Esophagus muscularis mucosa (tissue), 4 donors: ENCODE measurements around the gene GATA6. TPM values are rescaled to one million over a fixed set of nuclear protein-coding genes. Genes with fewer than 3 reads are reported as not detected.

ENCODE experiments used
- DNase-seq: peaks from one replicate; pipeline ENCODE4 v3.0.0-alpha.2; 2017; ENCODE audit errors: extremely low spot score
- H3K27ac ChIP-seq, 4 donors: fragments of 200-600 bp; sonication (generic); replicated peaks in 1 of 4; 1 replicate in 3 of 4; 2 replicates in 1 of 4; pipeline ENCODE4 v1.5.1; 2016 to 2019; ENCODE audit warnings: mild to moderate bottlenecking in 1 of 4
- H3K27me3 ChIP-seq, 4 donors: fragments of 200-600 bp; sonication (generic); one replicate each; pipeline versions ENCODE4 v1.5.1 to v1.6.0; 2016 to 2019
- H3K36me3 ChIP-seq, 4 donors: fragments of 200-600 bp; sonication (generic); one replicate each; pipeline ENCODE4 v1.5.1; 2016 to 2019
- H3K4me1 ChIP-seq, 4 donors: fragments of 200-600 bp; sonication (generic); one replicate each; pipeline ENCODE4 v1.5.1; 2016 to 2019
- H3K4me3 ChIP-seq, 4 donors: fragments of 200-600 bp; sonication (generic); 1 replicate in 2 of 4; 2 replicates in 2 of 4; pipeline ENCODE4 v1.5.1; 2016 to 2019; ENCODE audit warnings: mild to moderate bottlenecking in 4 of 4, moderate library complexity in 1 of 4
- H3K9me3 ChIP-seq, 4 donors: fragments of 200-600 bp; sonication (generic); 1 replicate in 3 of 4; 2 replicates in 1 of 4; pipeline ENCODE4 v1.5.1; 2016 to 2019
- EP300 ChIP-seq: sonication (generic); formaldehyde crosslinking; IDR thresholded peaks from one replicate; pipeline ENCODE4 v1.6.1; 2017; ENCODE audit warnings: antibody characterized with exemption
- POLR2A ChIP-seq: fragments of 450-650 bp; IDR thresholded peaks from one replicate; pipeline ENCODE4 v1.6.1; 2017; ENCODE audit warnings: antibody characterized with exemption, moderate library complexity, mild to moderate bottlenecking, low read depth
- POLR2AphosphoS5 ChIP-seq, 2 donors: sonication (generic); formaldehyde crosslinking; IDR thresholded peaks; one replicate each; pipeline ENCODE4 v1.6.1; 2017; ENCODE audit warnings: antibody characterized with exemption in 2 of 2
- WGBS: methylation state at CpG from one replicate; pipeline ENCODE4 v1.1.5; 2018; 5-methylcytosine and 5-hydroxymethylcytosine counted together
- intact Hi-C: fragments of 100-400 bp; cut with DNase I; formaldehyde crosslinking; loops from one replicate; pipeline ENCODE4 v1.15.1; 2023
- total RNA-seq, 4 donors: library from RNA; depleted of rRNA; stranded (reverse); fragments of >200 nt; gene quantifications; one replicate each; pipeline versions ENCODE4 v1.1.0 to v1.2.1, GENCODE V29; 2016
- TF ChIP-seq, protein P1 (sequence below), 3 experiments: fragments of 200-600 bp in 2 of 3; fragments of 450-650 bp in 1 of 3; sonication (generic) in 2 of 3; IDR thresholded peaks; one replicate each; pipeline ENCODE4 v1.5.1; 2017 to 2019; ENCODE audit warnings: antibody characterized with exemption in 3 of 3, mild to moderate bottlenecking in 2 of 3, moderate library complexity in 1 of 3

Gene GATA6
- total RNA-seq, 4 donors from 2014 or later = 6.6 to 35.5 (median 12.5) TPM

DNA sequence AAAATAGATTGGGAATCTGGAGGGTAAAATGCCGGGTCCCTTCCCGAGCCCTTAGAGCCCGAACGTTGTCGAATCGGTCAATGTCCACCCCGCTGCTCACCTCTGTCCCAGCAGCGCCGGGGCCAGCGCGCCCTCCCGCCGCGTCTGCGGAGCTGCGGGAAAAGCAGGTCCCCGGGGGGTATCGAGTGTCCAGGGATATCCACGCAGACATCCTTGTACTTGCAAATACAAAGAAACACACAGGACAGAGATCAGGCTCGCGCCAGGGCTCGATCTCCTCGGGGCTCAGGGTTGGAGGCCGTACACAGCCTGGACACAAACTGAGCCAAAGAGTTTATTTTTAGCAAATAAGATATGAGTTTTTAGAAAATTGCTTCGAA, 2.3 kb upstream of the GATA6 start:
- Histone ChIP-seq H3K4me1 (peaks cover 13 to 72% (median 58%) of the 10 kb centered on the region in 4 donors), H3K27me3 (peaks cover 0 to 98% (median 49%) of the 10 kb centered on the region in 4 donors), H3K27ac (no peak overlapping the region), H3K36me3 (peaks cover 0 to 7% (median 0%) of the 10 kb centered on the region in 4 donors), H3K4me3 (peak overlapping the region in 1 of 4 donors; percentile 18), H3K9me3 (no peaks in the 10 kb centered on the region)
- TF ChIP-seq POLR2AphosphoS5 (IDR thresholded peaks at IDR 0.05) = no peak
- TF ChIP-seq, protein P1, sequence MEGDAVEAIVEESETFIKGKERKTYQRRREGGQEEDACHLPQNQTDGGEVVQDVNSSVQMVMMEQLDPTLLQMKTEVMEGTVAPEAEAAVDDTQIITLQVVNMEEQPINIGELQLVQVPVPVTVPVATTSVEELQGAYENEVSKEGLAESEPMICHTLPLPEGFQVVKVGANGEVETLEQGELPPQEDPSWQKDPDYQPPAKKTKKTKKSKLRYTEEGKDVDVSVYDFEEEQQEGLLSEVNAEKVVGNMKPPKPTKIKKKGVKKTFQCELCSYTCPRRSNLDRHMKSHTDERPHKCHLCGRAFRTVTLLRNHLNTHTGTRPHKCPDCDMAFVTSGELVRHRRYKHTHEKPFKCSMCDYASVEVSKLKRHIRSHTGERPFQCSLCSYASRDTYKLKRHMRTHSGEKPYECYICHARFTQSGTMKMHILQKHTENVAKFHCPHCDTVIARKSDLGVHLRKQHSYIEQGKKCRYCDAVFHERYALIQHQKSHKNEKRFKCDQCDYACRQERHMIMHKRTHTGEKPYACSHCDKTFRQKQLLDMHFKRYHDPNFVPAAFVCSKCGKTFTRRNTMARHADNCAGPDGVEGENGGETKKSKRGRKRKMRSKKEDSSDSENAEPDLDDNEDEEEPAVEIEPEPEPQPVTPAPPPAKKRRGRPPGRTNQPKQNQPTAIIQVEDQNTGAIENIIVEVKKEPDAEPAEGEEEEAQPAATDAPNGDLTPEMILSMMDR (IDR thresholded peaks at IDR 0.05) = no peak
- TF ChIP-seq EP300 = no peak
- no peak for TF ChIP-seq POLR2A
- intact Hi-C loops = loop anchor here (10.0 kb wide), 1 partner anchor 208 kb away; no protein-coding TSS in a partner anchor
- 21% methylated on average over 25 of the region's 25 CpGs for WGBS
- no peak for DNase-seq

DNA sequence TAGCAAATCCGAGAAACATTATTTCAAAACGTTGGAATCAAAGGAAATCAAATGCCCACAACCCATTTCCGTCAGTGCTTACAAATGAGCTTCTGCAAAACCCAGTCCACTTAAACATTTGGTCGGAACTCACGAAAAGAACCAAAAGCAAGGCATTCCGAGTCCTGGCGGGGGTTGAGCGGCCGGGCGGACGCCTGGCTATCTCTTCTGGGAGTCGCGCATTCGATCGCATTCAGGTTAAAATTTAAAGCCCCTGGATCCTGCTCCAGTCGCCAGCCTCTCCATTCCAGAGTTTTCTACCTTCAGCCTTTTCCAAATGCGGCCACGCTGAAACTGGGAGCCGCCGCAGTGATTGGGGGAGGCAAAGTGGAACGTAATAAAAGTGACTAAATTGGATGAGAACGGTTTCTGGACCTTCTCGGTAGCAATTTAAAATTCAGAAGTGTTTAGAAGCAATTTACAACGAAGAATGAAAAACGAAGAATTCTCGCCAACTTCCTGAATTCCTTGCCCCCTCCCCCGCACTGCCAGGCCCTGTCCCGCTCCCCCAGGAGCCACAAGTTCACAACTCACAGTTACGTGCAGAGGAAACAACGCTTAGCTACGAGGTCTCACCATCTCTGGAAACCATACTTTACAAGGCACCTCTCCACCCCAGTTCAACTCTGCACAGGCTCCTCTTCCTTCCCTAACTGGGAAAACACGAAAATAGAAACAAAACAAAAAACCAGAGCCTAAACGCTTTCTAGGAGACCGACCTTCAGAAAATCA, 1.7 kb upstream of the GATA6 start:
- TF ChIP-seq POLR2A = no peak
- no peak for TF ChIP-seq EP300
- TF ChIP-seq, protein P1 (IDR thresholded peaks at IDR 0.05) = no peak
- peak in 1 of 2 donors; percentile 41 for TF ChIP-seq POLR2AphosphoS5 (IDR thresholded peaks at IDR 0.05)
- no peak overlapping the region for H3K27ac ChIP-seq
- H3K27me3 ChIP-seq = peaks cover 0 to 99% (median 49%) of the 10 kb centered on the region in 4 donors
- peak overlapping the region in 3 of 4 donors; percentile 5 to 85 (median 84) for H3K4me3 ChIP-seq
- no peaks in the 10 kb centered on the region for H3K9me3 ChIP-seq
- intact Hi-C loops = loop anchor here (2.0 to 10.0 kb wide), 2 partner anchors 207 to 395 kb away; no protein-coding TSS in a partner anchor
- DNase-seq = no peak
- peaks cover 0 to 12% (median 0%) of the 10 kb centered on the region in 4 donors for H3K36me3 ChIP-seq
- peaks cover 13 to 78% (median 63%) of the 10 kb centered on the region in 4 donors for H3K4me1 ChIP-seq
- 29% methylated on average over 34 of the region's 34 CpGs for WGBS

DNA sequence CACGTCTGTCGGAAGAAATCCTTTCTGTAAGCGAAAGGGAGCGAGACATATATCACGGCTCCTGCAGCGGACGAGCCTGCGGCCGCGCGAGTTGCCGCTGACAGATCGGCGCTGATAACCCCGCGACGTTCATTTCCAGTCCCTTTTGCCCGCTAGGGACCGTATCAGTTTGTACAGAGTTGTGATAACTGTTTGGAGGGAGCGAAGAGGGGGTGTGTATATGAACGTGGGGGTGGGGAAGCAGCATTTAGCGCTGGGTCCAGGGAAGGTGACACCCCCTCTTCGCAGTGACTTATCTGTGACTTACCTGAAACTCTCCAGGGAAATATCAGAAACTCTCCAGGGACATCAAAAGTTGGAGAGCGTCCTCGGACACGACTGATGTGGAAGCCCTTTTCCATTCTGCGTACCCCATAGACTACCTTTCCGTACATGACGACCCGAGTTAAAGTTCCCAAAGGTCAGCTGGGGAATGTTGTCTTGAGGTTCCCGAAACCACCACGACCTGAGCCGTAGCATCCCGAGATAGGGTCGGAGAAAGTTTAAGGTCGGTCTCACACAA, 948 bp upstream of the GATA6 start:
- peaks cover 0 to 99% (median 50%) of the 10 kb centered on the region in 4 donors for H3K27me3 ChIP-seq

DNA sequence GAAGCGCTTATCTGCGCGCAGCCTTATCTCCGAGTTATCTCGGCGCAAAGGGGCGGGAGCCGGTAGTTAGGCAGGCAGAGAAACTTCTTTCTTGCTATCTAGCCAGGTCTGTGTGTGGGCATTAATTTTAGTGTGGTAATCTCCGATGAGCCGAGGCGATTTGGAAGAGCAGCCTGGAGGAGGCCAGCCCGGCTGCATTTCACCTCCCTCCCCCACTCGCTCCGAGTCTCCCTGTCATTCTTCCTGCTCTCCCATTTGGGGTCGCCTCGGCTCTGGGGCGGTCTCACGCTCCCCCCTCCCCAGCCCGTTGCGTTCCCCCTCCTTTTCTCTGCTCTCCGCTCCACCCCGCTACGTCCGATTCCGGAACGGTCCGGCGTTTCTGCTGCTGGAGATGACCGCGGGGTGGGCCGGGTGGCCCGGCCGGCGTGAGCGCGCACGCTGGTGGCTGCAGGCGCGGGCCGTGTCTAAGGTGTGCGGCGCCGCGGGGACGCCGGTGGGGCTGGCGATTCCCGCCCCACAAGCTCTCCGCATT, 566 bp downstream of the GATA6 start:
- WGBS = 2% methylated on average over 29 of the region's 49 CpGs
- Histone ChIP-seq H3K4me1 (peaks cover 6 to 84% (median 69%) of the 10 kb centered on the region in 4 donors), H3K4me3 (peak overlapping the region; percentile 68 to 85 (median 80)), H3K9me3 (no peaks in the 10 kb centered on the region), H3K27me3 (peaks cover 0 to 92% (median 38%) of the 10 kb centered on the region in 4 donors), H3K27ac (peak overlapping the region; percentile 86 to 93 (median 88)), H3K36me3 (peaks cover 0 to 12% (median 0%) of the 10 kb centered on the region in 4 donors)
- peak; percentile 89 for DNase-seq
- intact Hi-C loops = loop anchor here (2.0 to 10.0 kb wide), 4 partner anchors 105 to 545 kb away; no protein-coding TSS in a partner anchor
- TF ChIP-seq, protein P1 (IDR thresholded peaks at IDR 0.05) = no peak
- TF ChIP-seq EP300 (no peak), POLR2AphosphoS5 (IDR thresholded peaks at IDR 0.05) (no peak), POLR2A (no peak)

More for the DNA sequence above, 948 bp upstream of the GATA6 start:
- WGBS = 10% methylated on average over 36 of the region's 36 CpGs
- Histone ChIP-seq H3K36me3 (peaks cover 0 to 12% (median 0%) of the 10 kb centered on the region in 4 donors), H3K9me3 (no peaks in the 10 kb centered on the region), H3K27ac (peak overlapping the region in 1 of 4 donors; percentile 88), H3K4me3 (peak overlapping the region; percentile 68 to 85 (median 80)), H3K4me1 (peaks cover 13 to 78% (median 69%) of the 10 kb centered on the region in 4 donors)
- no peak for DNase-seq
- TF ChIP-seq, protein P1 (IDR thresholded peaks at IDR 0.05) = no peak
- TF ChIP-seq POLR2A (no peak), POLR2AphosphoS5 (IDR thresholded peaks at IDR 0.05) (no peak), EP300 (no peak)
- intact Hi-C loops = loop anchor here (2.0 to 10.0 kb wide), 2 partner anchors 206 to 394 kb away; no protein-coding TSS in a partner anchor
